ENCODE data around the gene UXT. TPM values are rescaled to one million over a fixed set of nuclear protein-coding genes. Genes with fewer than 3 reads are reported as not detected.

Gene UXT
- total RNA-seq, 1 experiment from 2014 or later, result 120 TPM

DNA sequence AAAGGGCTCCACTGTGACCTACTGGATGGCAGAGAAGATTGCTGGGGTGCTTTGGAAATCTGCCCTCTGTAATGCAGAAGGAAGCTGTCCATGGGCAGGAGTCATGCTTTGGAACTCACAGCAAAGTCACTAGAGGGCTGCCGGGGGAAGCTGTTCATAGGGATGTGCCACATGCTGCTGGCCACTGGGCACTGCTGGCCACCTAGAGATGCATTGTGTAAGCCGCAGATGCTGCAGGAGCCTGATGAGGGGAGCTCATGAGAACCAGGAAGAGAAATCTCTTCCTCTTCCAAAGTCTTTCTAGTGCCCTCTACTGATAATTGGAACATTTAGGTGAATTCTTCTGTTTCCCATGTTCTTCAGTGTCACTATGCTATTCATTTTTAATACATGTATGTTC lies 31.2 kb upstream of the UXT start:
- Histone ChIP-seq H3K4me1 (no peaks in the 10 kb centered on the region), H3K9me3 (no peaks in the 10 kb centered on the region), H3K4me3 (ENCODE audit: low read depth, low read length) (no peak overlapping the region), H3K27me3 (replicated peaks; ENCODE audit: control insufficient read depth, insufficient read depth, low read length) (no peaks in the 10 kb centered on the region), H3K36me3 (ENCODE audit: control insufficient read depth, insufficient read depth, low read length) (no peaks in the 10 kb centered on the region)
- no peak overlapping the region for H3K4me3 Mint-ChIP-seq (ENCODE audit: unreplicated experiment)
- peak in 1 of 2 experiments; percentile 2 for DNase-seq
- intact Hi-C loops (cut with micrococcal nuclease; ENCODE audit: unreplicated experiment), result no loop called here
- H3K36me3 Mint-ChIP-seq (ENCODE audit: insufficient read depth, unreplicated experiment), result no peaks in the 10 kb centered on the region
- ChIA-PET POLR2A (no interaction called here), CTCF (interaction anchor here (0.8 kb wide), 1 partner anchor 110 kb away, joined by 3 read pairs; no protein-coding TSS in a partner anchor)
- no TSS peak for BruUV-seq (replicated peaks)
- no peak overlapping the region for H3K27ac Mint-ChIP-seq (ENCODE audit: unreplicated experiment)
- no peaks in the 10 kb centered on the region for H3K4me1 Mint-ChIP-seq (ENCODE audit: low read depth, unreplicated experiment)
- no peaks in the 10 kb centered on the region for H3K27me3 Mint-ChIP-seq (ENCODE audit: insufficient read depth, unreplicated experiment)
- TF ChIP-seq, protein P1, sequence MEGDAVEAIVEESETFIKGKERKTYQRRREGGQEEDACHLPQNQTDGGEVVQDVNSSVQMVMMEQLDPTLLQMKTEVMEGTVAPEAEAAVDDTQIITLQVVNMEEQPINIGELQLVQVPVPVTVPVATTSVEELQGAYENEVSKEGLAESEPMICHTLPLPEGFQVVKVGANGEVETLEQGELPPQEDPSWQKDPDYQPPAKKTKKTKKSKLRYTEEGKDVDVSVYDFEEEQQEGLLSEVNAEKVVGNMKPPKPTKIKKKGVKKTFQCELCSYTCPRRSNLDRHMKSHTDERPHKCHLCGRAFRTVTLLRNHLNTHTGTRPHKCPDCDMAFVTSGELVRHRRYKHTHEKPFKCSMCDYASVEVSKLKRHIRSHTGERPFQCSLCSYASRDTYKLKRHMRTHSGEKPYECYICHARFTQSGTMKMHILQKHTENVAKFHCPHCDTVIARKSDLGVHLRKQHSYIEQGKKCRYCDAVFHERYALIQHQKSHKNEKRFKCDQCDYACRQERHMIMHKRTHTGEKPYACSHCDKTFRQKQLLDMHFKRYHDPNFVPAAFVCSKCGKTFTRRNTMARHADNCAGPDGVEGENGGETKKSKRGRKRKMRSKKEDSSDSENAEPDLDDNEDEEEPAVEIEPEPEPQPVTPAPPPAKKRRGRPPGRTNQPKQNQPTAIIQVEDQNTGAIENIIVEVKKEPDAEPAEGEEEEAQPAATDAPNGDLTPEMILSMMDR (IDR thresholded peaks at IDR 0.05; ENCODE audit: insufficient read depth in 1 of 2, low read depth in 1 of 2, low read length in 1 of 2, severe bottlenecking in 1 of 2, unreplicated experiment in 1 of 2), result no peak
- H3K9me3 Mint-ChIP-seq (ENCODE audit: unreplicated experiment), result no peaks in the 10 kb centered on the region

DNA sequence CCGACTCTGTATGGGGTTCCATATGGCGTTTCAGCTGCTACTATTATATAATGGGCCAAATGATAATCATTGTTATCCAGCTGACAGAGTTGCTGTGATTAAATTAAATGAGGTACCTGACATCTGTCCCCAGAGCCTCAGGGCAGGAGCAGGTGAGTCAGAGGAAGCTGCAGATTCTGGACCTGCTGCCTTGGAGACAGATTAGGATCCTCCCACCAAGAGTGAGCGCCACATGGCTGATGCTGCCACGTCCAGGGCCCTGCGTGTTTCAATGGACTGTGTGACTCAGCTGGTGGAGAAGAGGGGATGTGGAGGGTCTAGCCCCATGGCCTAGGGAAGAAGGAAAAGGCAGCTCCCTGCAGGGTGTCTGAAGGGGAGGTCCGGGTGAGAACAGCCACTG lies 28.3 kb upstream of the UXT start:
- H3K4me3 ChIP-seq (ENCODE audit: low read depth, low read length), result no peak overlapping the region
- BruUV-seq (replicated peaks), result no TSS peak
- Mint-ChIP-seq H3K4me3 (ENCODE audit: unreplicated experiment) (no peak overlapping the region), H3K9me3 (ENCODE audit: unreplicated experiment) (no peaks in the 10 kb centered on the region), H3K27ac (ENCODE audit: unreplicated experiment) (no peak overlapping the region), H3K36me3 (ENCODE audit: insufficient read depth, unreplicated experiment) (no peaks in the 10 kb centered on the region), H3K27me3 (ENCODE audit: insufficient read depth, unreplicated experiment) (peaks cover 10% of the 10 kb centered on the region), H3K4me1 (ENCODE audit: low read depth, unreplicated experiment) (no peaks in the 10 kb centered on the region)
- H3K9me3 ChIP-seq, result no peaks in the 10 kb centered on the region
- intact Hi-C loops (cut with micrococcal nuclease; ENCODE audit: unreplicated experiment), result no loop called here
- no peaks in the 10 kb centered on the region for H3K27me3 ChIP-seq (replicated peaks; ENCODE audit: control insufficient read depth, insufficient read depth, low read length)
- H3K36me3 ChIP-seq (ENCODE audit: control insufficient read depth, insufficient read depth, low read length), result no peaks in the 10 kb centered on the region
- no peaks in the 10 kb centered on the region for H3K4me1 ChIP-seq
- POLR2A ChIA-PET, result no interaction called here
- CTCF ChIA-PET, result no interaction called here
- TF ChIP-seq, protein P1 (IDR thresholded peaks at IDR 0.05; ENCODE audit: insufficient read depth in 1 of 2, low read depth in 1 of 2, low read length in 1 of 2, severe bottlenecking in 1 of 2, unreplicated experiment in 1 of 2), result no peak
- DNase-seq, result no peak

DNA sequence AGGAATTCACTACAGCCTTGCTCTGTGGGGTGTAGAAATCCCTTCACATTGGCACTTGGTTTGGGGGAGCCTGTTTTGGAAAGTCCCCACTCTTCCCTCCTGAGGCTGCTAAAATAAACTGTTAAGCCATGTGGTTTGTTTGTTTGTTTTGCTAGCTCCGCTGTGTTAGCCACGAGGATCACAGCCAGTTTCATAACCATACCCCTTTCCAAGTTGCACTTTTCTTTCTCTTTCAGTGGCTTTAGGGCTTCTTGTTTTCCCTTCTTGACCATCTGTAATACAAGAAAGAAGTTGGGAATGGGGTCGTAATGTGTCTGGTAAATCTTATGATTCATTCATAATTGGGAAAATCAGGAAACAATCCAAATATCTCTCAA lies 24.8 kb upstream of the UXT start:
- no peaks in the 10 kb centered on the region for H3K9me3 Mint-ChIP-seq (ENCODE audit: unreplicated experiment)
- H3K9me3 ChIP-seq, result no peaks in the 10 kb centered on the region
- H3K4me1 ChIP-seq, result no peaks in the 10 kb centered on the region
- no peaks in the 10 kb centered on the region for H3K27me3 ChIP-seq (replicated peaks; ENCODE audit: control insufficient read depth, insufficient read depth, low read length)
- no peak overlapping the region for H3K4me3 Mint-ChIP-seq (ENCODE audit: unreplicated experiment)
- no peaks in the 10 kb centered on the region for H3K4me1 Mint-ChIP-seq (ENCODE audit: low read depth, unreplicated experiment)
- BruUV-seq (replicated peaks), result no TSS peak
- H3K27me3 Mint-ChIP-seq (ENCODE audit: insufficient read depth, unreplicated experiment), result peaks cover 13% of the 10 kb centered on the region
- no peak overlapping the region for H3K4me3 ChIP-seq (ENCODE audit: low read depth, low read length)
- no peak overlapping the region for H3K27ac Mint-ChIP-seq (ENCODE audit: unreplicated experiment)
- TF ChIP-seq, protein P1 (IDR thresholded peaks at IDR 0.05; ENCODE audit: insufficient read depth in 1 of 2, low read depth in 1 of 2, low read length in 1 of 2, severe bottlenecking in 1 of 2, unreplicated experiment in 1 of 2), result no peak
- no peak for DNase-seq
- ChIA-PET POLR2A (no interaction called here), CTCF (no interaction called here)
- H3K36me3 ChIP-seq (ENCODE audit: control insufficient read depth, insufficient read depth, low read length), result no peaks in the 10 kb centered on the region
- intact Hi-C loops (cut with micrococcal nuclease; ENCODE audit: unreplicated experiment), result no loop called here
- no peaks in the 10 kb centered on the region for H3K36me3 Mint-ChIP-seq (ENCODE audit: insufficient read depth, unreplicated experiment)
